SH-SY5Y (cell line): Measurements from ENCODE around the gene LDB2.

Source experiments
- GATA2 ChIP-seq: IDR thresholded peaks from 2 replicates; pipeline ENCODE4 v1.6.1; 2011; ENCODE audit warnings: mild to moderate bottlenecking, low read depth, low read length
- GATA3 ChIP-seq: IDR thresholded peaks from 2 replicates; pipeline ENCODE4 v1.6.1; 2011; ENCODE audit warnings: low read depth, mild to moderate bottlenecking, low read length, moderate library complexity

- TF ChIP-seq GATA2 = no peak
- TF ChIP-seq GATA3 = no peak
These were observed 119.3 kb downstream of the LDB2 start for GRCh38 chr4:16779028-16779675.
